ENCODE measurements around the gene LOC128125822. TPM values are rescaled to one million over a fixed set of nuclear protein-coding genes. Genes with fewer than 3 reads are reported as not detected.

Gene LOC128125822

DNA sequence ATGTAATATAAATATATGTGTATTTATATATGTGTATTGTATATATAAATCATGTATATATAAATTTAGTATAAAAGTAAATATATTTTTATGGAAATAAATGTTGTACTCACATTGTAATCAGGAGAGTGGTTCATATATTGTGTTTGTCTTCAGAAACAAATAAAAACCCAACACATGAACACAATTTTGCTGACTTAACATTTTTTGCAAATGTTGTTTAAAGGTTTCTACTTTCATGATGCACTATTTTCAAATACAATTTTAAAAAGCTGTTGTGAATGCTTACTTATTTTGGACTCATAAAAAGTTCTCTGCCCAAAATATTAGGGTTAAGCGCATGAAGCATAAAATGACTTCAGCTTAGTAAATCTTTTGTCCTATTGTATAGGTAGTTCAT, 39.3 kb downstream of the LOC128125822 start:
- TF ChIP-seq, protein P1, sequence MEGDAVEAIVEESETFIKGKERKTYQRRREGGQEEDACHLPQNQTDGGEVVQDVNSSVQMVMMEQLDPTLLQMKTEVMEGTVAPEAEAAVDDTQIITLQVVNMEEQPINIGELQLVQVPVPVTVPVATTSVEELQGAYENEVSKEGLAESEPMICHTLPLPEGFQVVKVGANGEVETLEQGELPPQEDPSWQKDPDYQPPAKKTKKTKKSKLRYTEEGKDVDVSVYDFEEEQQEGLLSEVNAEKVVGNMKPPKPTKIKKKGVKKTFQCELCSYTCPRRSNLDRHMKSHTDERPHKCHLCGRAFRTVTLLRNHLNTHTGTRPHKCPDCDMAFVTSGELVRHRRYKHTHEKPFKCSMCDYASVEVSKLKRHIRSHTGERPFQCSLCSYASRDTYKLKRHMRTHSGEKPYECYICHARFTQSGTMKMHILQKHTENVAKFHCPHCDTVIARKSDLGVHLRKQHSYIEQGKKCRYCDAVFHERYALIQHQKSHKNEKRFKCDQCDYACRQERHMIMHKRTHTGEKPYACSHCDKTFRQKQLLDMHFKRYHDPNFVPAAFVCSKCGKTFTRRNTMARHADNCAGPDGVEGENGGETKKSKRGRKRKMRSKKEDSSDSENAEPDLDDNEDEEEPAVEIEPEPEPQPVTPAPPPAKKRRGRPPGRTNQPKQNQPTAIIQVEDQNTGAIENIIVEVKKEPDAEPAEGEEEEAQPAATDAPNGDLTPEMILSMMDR (IDR thresholded peaks at IDR 0.05; ENCODE audit: poor library complexity): no peak
- TF ChIP-seq EZH2phosphoT487 (IDR thresholded peaks at IDR 0.05; ENCODE audit: low read depth, severe bottlenecking, unreplicated experiment): no peak
- no peak for TF ChIP-seq EZH2 (IDR thresholded peaks at IDR 0.05; ENCODE audit: borderline replicate concordance)
- H3K27ac ChIP-seq: no peak overlapping the region
- no peak overlapping the region for H3K4me3 ChIP-seq
- H3K9me2 ChIP-seq (replicated peaks; ENCODE audit: insufficient read depth): no peaks in the 10 kb centered on the region
- no peaks in the 10 kb centered on the region for H3K36me3 ChIP-seq (replicated peaks; ENCODE audit: insufficient read depth, low read depth)
- H4K20me1 ChIP-seq (ENCODE audit: insufficient read depth, poor library complexity, severe bottlenecking): no peaks in the 10 kb centered on the region
- no peaks in the 10 kb centered on the region for H3K79me2 ChIP-seq
- DNase-seq (ENCODE audit: low spot score): no peak
- 91% methylated on average over 1 of the region's 1 CpG for WGBS (ENCODE audit: low lambda C conversion rate, missing lambda C conversion rate)
- H3K27me3 ChIP-seq: no peaks in the 10 kb centered on the region
- no peaks in the 10 kb centered on the region for H3K4me1 ChIP-seq (ENCODE audit: insufficient read depth)
- H3K4me2 ChIP-seq: no peak overlapping the region
- H2AFZ ChIP-seq: no peak overlapping the region
- no peaks in the 10 kb centered on the region for H3K9me3 ChIP-seq (ENCODE audit: low read depth)

DNA sequence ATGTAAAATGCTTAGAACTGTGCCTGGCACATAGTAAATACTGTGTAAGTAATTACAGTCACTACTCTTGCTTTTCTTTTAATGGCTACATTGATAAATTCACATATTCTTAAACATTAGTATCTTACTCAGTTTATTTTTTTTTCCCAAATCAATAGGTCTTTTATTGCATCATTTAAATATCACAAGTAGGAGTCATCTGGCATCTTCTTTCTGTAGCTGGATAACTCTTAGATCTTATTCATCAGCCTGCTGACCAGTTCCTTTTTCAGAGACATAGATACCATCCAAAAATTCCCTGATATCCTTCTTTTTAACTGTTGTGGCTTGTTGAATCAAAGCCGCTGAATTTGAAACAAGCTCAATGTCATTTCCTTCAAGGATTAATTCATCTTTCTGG, 43.3 kb downstream of the LOC128125822 start:
- H3K36me3 ChIP-seq (replicated peaks; ENCODE audit: insufficient read depth, low read depth): no peaks in the 10 kb centered on the region
- no peak overlapping the region for H3K27ac ChIP-seq
- no peaks in the 10 kb centered on the region for H3K9me3 ChIP-seq (ENCODE audit: low read depth)
- 97% methylated on average over 1 of the region's 1 CpG for WGBS (ENCODE audit: low lambda C conversion rate, missing lambda C conversion rate)
- no peaks in the 10 kb centered on the region for H3K79me2 ChIP-seq
- no peaks in the 10 kb centered on the region for H3K9me2 ChIP-seq (replicated peaks; ENCODE audit: insufficient read depth)
- TF ChIP-seq, protein P1 (IDR thresholded peaks at IDR 0.05; ENCODE audit: poor library complexity): no peak
- TF ChIP-seq EZH2phosphoT487 (IDR thresholded peaks at IDR 0.05; ENCODE audit: low read depth, severe bottlenecking, unreplicated experiment) (no peak), EZH2 (IDR thresholded peaks at IDR 0.05; ENCODE audit: borderline replicate concordance) (no peak)
- H2AFZ ChIP-seq: no peak overlapping the region
- no peak overlapping the region for H3K4me3 ChIP-seq
- no peaks in the 10 kb centered on the region for H3K27me3 ChIP-seq
- no peaks in the 10 kb centered on the region for H4K20me1 ChIP-seq (ENCODE audit: insufficient read depth, poor library complexity, severe bottlenecking)
- H3K4me2 ChIP-seq: no peak overlapping the region
- DNase-seq (ENCODE audit: low spot score): no peak
- H3K4me1 ChIP-seq (ENCODE audit: insufficient read depth): no peaks in the 10 kb centered on the region

Small RNA genes within 50 kb of the gene (small RNA-seq; reads per million reads assigned to genes)
- gene AL513043.1: not detected

Other genes with a start within 250 kb of the LOC128125822 start
- gene PTP4A1, start within 50 bp of the LOC128125822 start, total RNA-seq: 127 and 213 TPM in 2 replicates
- 200 and 264 TPM in 2 replicates for gene PTP4A1, start within 50 bp of the LOC128125822 start, polyA plus RNA-seq
- 72.8 and 79.2 TPM in 2 replicates for gene PHF3, start 63.3 kb downstream of the LOC128125822 start, total RNA-seq
- 15.2 and 18.0 TPM in 2 replicates for gene PHF3, start 63.3 kb downstream of the LOC128125822 start, polyA plus RNA-seq